ACHN (cell line): ENCODE data around the gene CA5B.
"Not testable (repeated sequence)": the region's sequence is repeated elsewhere in the genome, so short reads cannot be mapped to it uniquely, and the experiment has no call there.

Source experiments
- DNase-seq: peaks from one replicate; pipeline ENCODE4 v3.0.0-alpha.2; 2015
- in situ Hi-C: cut with HindIII; loops from 2 replicates; pipeline ENCODE4 v1.10.0; 2017; ENCODE audit warnings: low sequenced_read_pairs, low pct_ligation_motif_present, low pct_unique_long_range_greater_than_20kb

Gene CA5B

GRCh38 chrX:15790769-15791290 is 52.8 kb downstream of the CA5B start:
- in situ Hi-C loops = no loop called here

GRCh38 chrX:15797707-15798106 is 59.6 kb downstream of the CA5B start:
- in situ Hi-C loops = no loop called here
- no peak for DNase-seq

More at GRCh38 chrX:15790769-15791290, 52.8 kb downstream of the CA5B start:
- no peak for DNase-seq

- DNase-seq = no peak
Observed at GRCh38 chrX:15804563-15804962, 66.5 kb downstream of the CA5B start.

GRCh38 chrX:15808254-15808653 is 70.2 kb downstream of the CA5B start:
- in situ Hi-C loops = no loop called here
- DNase-seq = no peak

More at GRCh38 chrX:15804563-15804962, 66.5 kb downstream of the CA5B start:
- in situ Hi-C loops = no loop called here

DNA sequence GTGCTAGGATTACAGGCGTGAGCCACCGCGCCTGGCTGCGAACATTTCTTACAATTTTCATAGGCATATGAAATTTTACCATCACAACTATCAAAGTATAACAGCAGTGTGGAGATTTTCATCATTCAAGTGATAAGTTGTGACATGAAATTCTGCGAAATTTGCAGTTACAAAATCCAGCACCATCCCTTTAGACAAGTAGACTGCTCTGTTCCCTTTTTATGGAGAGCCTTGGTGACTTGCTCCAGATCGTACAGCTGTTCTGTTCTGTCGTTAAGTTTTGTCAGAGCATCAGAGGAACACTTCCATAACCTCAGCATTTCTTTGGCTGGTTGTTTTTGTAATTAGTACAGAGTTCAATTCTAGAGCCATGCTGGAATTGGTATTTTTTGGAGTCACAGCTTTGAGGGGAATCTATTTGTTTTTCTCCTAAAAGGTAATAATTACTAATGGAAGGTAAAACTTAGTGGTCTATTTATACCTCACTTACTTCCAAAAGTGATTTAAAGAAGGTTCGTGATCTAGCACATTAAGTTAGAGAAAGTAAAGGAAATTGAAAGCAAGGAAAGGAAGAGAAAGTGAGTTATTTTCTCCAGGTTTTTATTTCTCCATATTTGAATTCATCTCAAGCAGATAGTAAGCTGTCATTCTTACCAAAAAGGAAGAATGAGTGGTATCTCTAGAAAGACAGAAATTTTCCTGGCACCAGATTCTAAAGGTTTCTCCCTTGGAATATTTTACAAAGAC is 74.3 kb downstream of the CA5B start:
- no peak for DNase-seq
- in situ Hi-C loops = no loop called here

DNA sequence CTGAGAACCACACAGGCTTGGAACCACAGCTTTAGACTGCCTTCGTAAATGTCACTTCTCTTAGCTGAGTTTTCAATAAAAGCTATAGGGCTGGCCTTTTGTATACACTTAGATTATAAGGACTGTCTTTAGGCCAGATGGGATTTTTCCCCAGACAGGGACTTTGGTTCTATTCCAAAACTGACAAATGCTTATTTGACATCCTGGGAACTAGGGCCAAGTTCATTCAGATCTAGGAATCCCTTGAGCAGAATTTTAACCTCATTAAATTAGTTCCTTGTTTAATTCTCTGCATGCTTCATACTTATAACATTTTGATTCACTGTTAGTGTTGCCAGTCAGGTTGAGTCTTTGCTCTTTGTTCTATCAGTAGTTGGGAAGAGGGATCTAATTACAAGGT is 75.3 kb downstream of the CA5B start:
- in situ Hi-C loops = no loop called here
- DNase-seq = no peak

DNA sequence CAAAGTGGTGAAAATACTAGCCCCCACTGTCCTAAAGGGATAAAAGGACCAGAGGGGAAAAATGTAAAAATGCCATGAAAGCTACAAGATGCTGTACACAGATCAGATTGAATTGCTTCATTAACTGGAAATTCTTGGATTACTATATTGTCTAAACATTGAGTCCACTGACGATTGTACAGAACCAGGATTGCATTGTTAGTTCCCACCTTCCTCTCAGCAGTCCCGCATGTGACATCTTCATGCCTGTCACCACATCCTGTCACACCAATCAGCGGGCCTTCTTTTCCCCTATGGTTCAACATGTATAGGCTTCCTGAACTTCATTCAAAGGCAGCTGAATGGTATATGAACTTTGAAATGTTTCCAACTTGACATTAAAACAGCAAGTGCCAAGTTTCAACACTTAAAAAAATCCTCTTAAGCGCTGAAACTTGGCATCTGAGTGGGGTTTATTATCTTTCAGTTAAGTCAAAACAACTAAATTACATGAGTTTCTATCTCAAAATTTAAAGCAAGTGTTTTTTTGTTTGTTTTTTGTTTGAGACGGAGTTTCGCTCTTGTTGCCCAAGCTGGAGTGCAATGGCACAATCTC is 76.8 kb downstream of the CA5B start:
- DNase-seq = no peak

GRCh38 chrX:15815779-15816437 is 77.8 kb downstream of the CA5B start:
- DNase-seq = peak; percentile 9
- in situ Hi-C loops = no loop called here

More for the DNA sequence above, 76.8 kb downstream of the CA5B start:
- in situ Hi-C loops = no loop called here

DNA sequence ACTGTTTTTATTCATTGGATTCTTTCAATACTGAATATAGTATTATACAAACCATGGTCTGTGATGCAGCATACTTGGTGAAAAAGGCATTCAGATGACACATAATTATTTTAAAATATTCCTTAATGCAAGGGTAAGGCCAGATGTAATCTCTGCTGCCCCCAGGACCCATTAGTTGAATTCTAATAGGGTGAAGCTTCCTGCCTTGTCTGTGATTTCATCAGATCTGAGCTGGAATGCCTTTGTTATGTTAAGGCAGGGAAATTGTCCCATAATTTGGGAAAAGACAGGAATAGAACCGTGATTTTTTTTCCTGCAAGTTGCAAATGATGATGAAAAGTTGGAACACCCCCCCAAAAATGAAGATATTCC is 78.4 kb downstream of the CA5B start:
- DNase-seq = no peak
- in situ Hi-C loops = no loop called here

- in situ Hi-C loops = no loop called here
- no peak for DNase-seq
Observed at GRCh38 chrX:15816886-15817285, 78.8 kb downstream of the CA5B start.

GRCh38 chrX:15820106-15821073 is 82.3 kb downstream of the CA5B start:
- DNase-seq = no peak
- in situ Hi-C loops = no loop called here

DNA sequence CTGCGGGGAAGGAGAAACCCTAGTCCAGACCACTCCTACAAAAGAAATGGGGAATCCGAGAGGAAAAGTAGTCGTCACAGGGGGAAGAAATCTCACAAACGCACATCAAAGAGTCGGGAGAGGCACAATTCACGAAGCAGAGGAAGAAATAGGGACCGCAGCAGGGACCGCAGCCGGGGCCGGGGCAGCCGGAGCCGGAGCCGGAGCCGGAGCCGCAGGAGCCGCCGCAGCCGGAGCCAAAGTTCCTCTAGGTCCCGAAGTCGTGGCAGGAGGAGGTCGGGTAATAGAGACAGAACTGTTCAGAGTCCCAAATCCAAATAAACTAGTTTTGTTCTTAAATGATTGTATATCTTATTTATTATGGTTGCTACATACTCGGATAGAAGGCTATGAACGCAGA is 84.9 kb downstream of the CA5B start:
- DNase-seq = no peak
- in situ Hi-C loops = no loop called here

- no peak for DNase-seq
- in situ Hi-C loops = no loop called here
Observed at GRCh38 chrX:15825936-15826335, 87.9 kb downstream of the CA5B start.

- in situ Hi-C loops = no loop called here
- DNase-seq = no peak
Observed at GRCh38 chrX:15829217-15829616, 91.1 kb downstream of the CA5B start.

GRCh38 chrX:15831347-15831746 is 93.3 kb downstream of the CA5B start:
- DNase-seq, in situ Hi-C loops: not testable (repeated sequence)

DNA sequence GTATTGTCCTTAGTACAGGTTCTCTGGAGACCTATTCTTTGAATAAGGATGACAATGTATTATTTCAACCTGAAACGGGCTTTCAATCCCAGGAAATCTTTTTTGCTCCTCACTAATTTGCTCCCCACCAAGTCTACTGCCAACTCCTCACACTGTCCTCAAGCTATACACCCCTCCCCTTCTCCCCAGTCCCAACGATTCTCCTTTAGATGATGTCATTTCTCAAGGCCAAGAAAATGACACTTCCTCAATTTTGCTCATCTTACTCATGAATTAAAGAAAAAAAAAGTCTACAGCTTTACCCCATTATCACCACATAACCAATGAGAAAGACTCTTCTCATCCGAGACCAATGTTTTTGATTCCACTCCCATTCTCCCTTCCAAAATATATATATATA is 96.0 kb downstream of the CA5B start:
- in situ Hi-C loops = no loop called here
- no peak for DNase-seq

DNA sequence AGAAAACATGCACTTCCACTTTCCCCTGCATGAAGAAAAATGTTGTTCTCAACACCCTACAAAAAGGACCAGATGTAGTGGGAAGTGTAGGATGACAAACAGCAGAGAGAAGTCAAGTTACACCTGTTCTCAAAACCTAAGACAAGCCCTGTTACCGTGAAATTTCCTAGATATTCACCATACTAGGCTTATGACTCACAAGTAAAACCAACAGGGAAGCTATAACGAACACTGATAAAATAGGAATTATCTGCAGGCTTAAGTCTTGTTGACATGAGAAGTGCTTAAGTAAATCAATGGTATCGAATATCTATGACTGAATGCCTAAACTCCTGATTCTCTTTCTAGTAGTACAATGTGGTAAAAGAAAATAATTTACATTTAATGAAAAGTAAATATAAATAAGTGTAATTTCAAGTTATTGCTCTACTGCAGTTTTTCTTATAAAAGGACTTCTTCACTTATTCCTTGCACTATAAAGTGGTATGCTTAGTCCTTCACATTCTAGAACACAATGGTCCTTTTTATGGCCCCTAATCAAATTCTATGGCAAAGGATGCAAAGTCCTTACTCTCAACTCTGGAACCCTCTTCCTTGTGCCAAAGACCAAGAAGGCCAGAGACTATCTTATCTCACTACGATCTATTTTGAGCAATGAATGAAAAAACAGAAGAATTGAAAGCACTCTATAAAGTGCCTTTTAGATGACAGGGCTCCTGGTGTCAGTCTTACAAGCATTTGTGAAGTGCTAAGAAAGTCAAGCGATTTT is 96.9 kb downstream of the CA5B start:
- in situ Hi-C loops = no loop called here

More for the DNA sequence above, 96.9 kb downstream of the CA5B start:
- no peak for DNase-seq
